Loucy (cell line): Measurements from ENCODE around the gene FBLN7.

Source experiments
- H2AFZ ChIP-seq: fragments of 200-600 bp; sonication (generic); 2 replicates; pipeline ENCODE4 v1.6.0; 2016; ENCODE audit warnings: antibody characterized with exemption, mild to moderate bottlenecking, low read length, moderate library complexity
- H3F3A ChIP-seq: fragments of 200-600 bp; 2 replicates; pipeline ENCODE4 v1.6.0; 2016; ENCODE audit warnings: antibody characterized with exemption, low read depth, mild to moderate bottlenecking
- H3K27me3 ChIP-seq: fragments of 200-600 bp; sonication (generic); 2 replicates; pipeline ENCODE4 v1.6.1; 2014; ENCODE audit warnings: low read length, mild to moderate bottlenecking; ENCODE audit not compliant: insufficient read depth, poor library complexity, severe bottlenecking
- H3K36me3 ChIP-seq: fragments of 200-600 bp; sonication (generic); 2 replicates; pipeline ENCODE4 v1.6.1; 2016; ENCODE audit warnings: low read length; ENCODE audit not compliant: insufficient read depth
- H3K4me1 ChIP-seq: fragments of 200-600 bp; sonication (generic); 2 replicates; pipeline ENCODE4 v1.5.1; 2014; ENCODE audit warnings: low read length, mild to moderate bottlenecking; ENCODE audit not compliant: insufficient read depth, poor library complexity, severe bottlenecking
- H3K4me2 ChIP-seq: fragments of 200-600 bp; sonication (generic); 2 replicates; pipeline ENCODE4 v1.6.0; 2014; ENCODE audit warnings: antibody characterized with exemption, low read length, low read depth, mild to moderate bottlenecking; ENCODE audit not compliant: poor library complexity, severe bottlenecking
- H3K4me3 ChIP-seq: fragments of 200-600 bp; sonication (generic); 2 replicates; pipeline ENCODE4 v1.5.1; 2014; ENCODE audit warnings: low read length, mild to moderate bottlenecking, mixed read lengths; ENCODE audit not compliant: poor library complexity, severe bottlenecking
- H3K79me2 ChIP-seq: fragments of 200-600 bp; sonication (generic); 2 replicates; pipeline ENCODE4 v1.6.1; 2014; ENCODE audit warnings: low read length; ENCODE audit not compliant: insufficient read depth
- H3K9ac ChIP-seq: fragments of 200-600 bp; sonication (generic); 2 replicates; pipeline ENCODE4 v1.6.0; 2014; ENCODE audit warnings: mild to moderate bottlenecking, low read depth, low read length, moderate library complexity; ENCODE audit not compliant: poor library complexity, severe bottlenecking
- H3K9me2 ChIP-seq: fragments of 200-600 bp; sonication (generic); replicated peaks from 2 replicates; pipeline ENCODE4 v1.6.1; 2016; ENCODE audit warnings: low read depth, low read length, mixed read lengths
- H3K9me3 ChIP-seq: fragments of 200-600 bp; sonication (generic); 2 replicates; pipeline ENCODE4 v1.6.1; 2014; ENCODE audit warnings: mild to moderate bottlenecking, antibody characterized with exemption, low read length, low read depth; ENCODE audit not compliant: insufficient read depth
- H4K20me1 ChIP-seq: fragments of 200-600 bp; sonication (generic); 2 replicates; pipeline ENCODE4 v1.6.0; 2014; ENCODE audit warnings: antibody characterized with exemption, low read length, mild to moderate bottlenecking; ENCODE audit not compliant: insufficient read depth, poor library complexity, severe bottlenecking
- EZH2phosphoT487 ChIP-seq: fragments of 200-600 bp; IDR thresholded peaks from 2 replicates; pipeline ENCODE4 v1.6.1; 2018; ENCODE audit warnings: antibody characterized with exemption, mild to moderate bottlenecking, moderate library complexity, borderline replicate concordance
- TF ChIP-seq, protein P1 (sequence below): fragments of 200-600 bp; sonication (generic); conservative IDR thresholded peaks from 2 replicates; pipeline ENCODE4 v1.5.1; 2014; ENCODE audit warnings: mild to moderate bottlenecking, antibody characterized with exemption, low read length

The FBLN7 gene

DNA sequence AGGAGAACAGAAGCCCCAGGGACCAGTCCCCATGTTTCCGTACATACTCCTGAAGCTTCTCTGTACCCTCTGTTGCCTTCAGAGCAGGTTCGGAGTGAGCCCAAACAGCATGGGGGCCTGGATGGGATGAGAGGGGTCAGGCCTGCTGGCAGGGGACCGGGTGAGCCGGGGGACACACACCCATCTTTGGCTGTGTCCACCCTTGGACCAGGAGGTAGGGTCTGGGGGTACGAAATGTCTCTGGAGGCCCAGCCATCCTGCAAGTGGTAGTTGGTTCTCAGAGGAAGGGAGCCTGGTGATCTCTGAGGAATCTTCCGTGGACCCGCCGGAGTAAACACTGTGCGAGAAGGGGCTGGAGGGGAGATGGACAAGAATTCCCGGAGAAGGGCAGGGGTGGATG lies 15.3 kb downstream of the FBLN7 start:
- no peaks in the 10 kb centered on the region for H3K9me2 ChIP-seq
- no peaks in the 10 kb centered on the region for H3K79me2 ChIP-seq
- TF ChIP-seq EZH2phosphoT487 = no peak
- TF ChIP-seq, protein P1, sequence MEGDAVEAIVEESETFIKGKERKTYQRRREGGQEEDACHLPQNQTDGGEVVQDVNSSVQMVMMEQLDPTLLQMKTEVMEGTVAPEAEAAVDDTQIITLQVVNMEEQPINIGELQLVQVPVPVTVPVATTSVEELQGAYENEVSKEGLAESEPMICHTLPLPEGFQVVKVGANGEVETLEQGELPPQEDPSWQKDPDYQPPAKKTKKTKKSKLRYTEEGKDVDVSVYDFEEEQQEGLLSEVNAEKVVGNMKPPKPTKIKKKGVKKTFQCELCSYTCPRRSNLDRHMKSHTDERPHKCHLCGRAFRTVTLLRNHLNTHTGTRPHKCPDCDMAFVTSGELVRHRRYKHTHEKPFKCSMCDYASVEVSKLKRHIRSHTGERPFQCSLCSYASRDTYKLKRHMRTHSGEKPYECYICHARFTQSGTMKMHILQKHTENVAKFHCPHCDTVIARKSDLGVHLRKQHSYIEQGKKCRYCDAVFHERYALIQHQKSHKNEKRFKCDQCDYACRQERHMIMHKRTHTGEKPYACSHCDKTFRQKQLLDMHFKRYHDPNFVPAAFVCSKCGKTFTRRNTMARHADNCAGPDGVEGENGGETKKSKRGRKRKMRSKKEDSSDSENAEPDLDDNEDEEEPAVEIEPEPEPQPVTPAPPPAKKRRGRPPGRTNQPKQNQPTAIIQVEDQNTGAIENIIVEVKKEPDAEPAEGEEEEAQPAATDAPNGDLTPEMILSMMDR = no peak
- H3K9ac ChIP-seq = no peak overlapping the region
- H2AFZ ChIP-seq = no peak overlapping the region
- H3K9me3 ChIP-seq = no peaks in the 10 kb centered on the region
- no peaks in the 10 kb centered on the region for H4K20me1 ChIP-seq
- no peak overlapping the region for H3K4me3 ChIP-seq
- H3K4me2 ChIP-seq = no peak overlapping the region
- H3K4me1 ChIP-seq = peaks cover 27% of the 10 kb centered on the region
- no peaks in the 10 kb centered on the region for H3K27me3 ChIP-seq
- H3F3A ChIP-seq = no peaks in the 10 kb centered on the region
- H3K36me3 ChIP-seq = no peaks in the 10 kb centered on the region

DNA sequence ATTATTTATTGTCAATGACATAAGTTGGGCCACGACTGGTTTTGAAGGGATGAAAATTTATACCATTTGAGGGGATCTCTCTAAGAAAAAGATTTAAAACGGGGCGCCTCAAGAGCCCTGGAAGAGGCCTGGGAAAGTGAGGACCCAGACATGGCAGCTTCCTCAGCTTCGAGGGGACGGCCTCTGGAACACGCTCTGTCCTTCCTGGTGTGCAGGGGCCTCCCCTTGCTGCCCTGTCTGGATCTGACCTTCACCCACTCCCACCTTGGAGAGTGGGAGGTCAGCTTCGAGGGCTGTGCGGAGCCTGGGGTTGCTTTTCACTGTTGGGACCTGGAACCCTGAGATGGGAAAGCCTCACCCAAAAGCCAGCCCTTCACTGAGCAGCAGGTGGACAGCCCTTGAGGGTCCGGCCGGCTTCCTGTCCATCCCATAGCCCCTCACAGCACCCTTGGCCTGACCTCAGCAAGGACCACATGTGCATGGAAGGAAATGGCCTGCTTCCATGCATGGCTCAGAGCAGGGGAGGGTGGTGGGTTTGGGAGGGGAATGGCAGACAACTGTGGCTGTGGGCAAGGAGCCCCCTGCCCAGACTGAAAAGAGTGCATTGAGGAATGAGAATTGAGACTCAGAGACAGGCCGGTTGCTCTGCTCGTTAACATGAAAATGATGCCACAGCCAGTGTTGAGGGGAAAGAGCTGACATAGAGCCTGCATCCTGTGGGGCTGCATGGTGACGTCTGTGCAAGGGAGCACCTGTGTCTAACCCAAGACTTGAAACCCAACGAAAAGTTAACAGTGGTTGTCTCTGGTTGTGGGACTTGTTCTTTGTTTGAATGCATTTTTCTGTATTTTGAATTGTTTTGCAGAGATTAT lies 16.3 kb downstream of the FBLN7 start:
- H3K36me3 ChIP-seq = no peaks in the 10 kb centered on the region
- H3K4me1 ChIP-seq = peaks cover 27% of the 10 kb centered on the region
- no peaks in the 10 kb centered on the region for H3F3A ChIP-seq
- H4K20me1 ChIP-seq = no peaks in the 10 kb centered on the region
- H3K27me3 ChIP-seq = no peaks in the 10 kb centered on the region
- no peak for TF ChIP-seq EZH2phosphoT487
- TF ChIP-seq, protein P1 = no peak
- H2AFZ ChIP-seq = peak overlapping the region; percentile 33; the same call in 1 of the 2 replicates
- no peaks in the 10 kb centered on the region for H3K9me3 ChIP-seq
- peak overlapping the region; percentile 71 for H3K4me2 ChIP-seq
- no peaks in the 10 kb centered on the region for H3K79me2 ChIP-seq
- H3K9ac ChIP-seq = peak overlapping the region; percentile 76
- H3K9me2 ChIP-seq = no peaks in the 10 kb centered on the region
- peak overlapping the region; percentile 47 for H3K4me3 ChIP-seq

DNA sequence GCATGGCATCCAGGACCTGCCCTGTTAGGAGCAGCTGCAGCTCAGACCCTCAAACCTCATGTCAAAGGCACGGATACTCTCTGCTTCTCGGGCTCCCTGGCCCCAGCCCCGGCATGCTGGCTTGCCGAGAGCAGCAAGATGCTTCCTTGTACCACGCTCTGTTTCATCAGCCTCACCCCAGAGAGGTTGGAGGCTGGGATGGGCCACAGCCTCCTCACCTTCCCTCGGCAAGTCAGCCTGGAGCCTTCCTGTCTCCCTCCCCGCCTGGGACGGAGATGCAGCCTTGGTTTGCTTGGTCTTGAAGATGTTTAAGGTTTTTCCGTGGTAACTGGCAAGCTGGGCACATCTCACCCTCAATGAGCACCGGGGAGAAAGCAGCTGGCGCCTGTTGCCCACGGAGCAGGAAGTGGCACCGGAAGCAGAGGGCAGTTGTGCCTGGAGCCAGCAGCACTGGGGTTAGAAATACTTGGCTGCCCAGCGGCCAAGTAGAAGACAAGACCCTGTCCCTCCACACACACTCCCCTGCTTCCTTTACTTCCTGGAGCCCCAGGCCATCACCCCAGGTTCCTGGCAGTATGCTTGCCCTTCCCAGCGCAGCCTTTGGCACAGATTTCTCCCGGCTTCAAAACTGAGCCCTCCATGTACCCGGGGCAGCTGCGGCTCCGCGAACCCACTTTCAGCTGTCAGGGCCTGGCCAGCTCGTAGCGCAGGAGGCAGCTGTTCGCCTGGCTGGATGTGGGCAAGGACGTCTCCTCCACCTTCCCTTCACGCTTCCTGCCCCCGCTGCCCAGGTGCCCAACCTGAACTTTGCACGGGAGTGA lies 17.4 kb downstream of the FBLN7 start:
- H3K9ac ChIP-seq = peak overlapping the region; percentile 76
- H3K9me3 ChIP-seq = no peaks in the 10 kb centered on the region
- peak overlapping the region; percentile 47 for H3K4me3 ChIP-seq
- H3K4me2 ChIP-seq = peak overlapping the region; percentile 71
- H4K20me1 ChIP-seq = no peaks in the 10 kb centered on the region
- peak overlapping the region; percentile 36 for H2AFZ ChIP-seq
- no peaks in the 10 kb centered on the region for H3K9me2 ChIP-seq
- no peak for TF ChIP-seq EZH2phosphoT487
- TF ChIP-seq, protein P1 = no peak
- H3K4me1 ChIP-seq = peaks cover 27% of the 10 kb centered on the region
- H3K36me3 ChIP-seq = no peaks in the 10 kb centered on the region
- H3K27me3 ChIP-seq = no peaks in the 10 kb centered on the region
- no peaks in the 10 kb centered on the region for H3F3A ChIP-seq
- H3K79me2 ChIP-seq = no peaks in the 10 kb centered on the region
